ENCODE results near the gene FLYWCH1. TPM values are rescaled to one million over a fixed set of nuclear protein-coding genes. Genes with fewer than 3 reads are reported as not detected.

Gene FLYWCH1
- total and polyA plus RNA-seq, 7 donors: 6.9 to 51.5 (median 28.6) TPM

GRCh38 chr16:2959206-2959605 lies 47.5 kb downstream of the FLYWCH1 start:
- 15 to 65% methylated on average over 10 of the region's 10 CpGs for WGBS, 2 donors
- TF ChIP-seq POLR2AphosphoS5 (IDR thresholded peaks at IDR 0.05): no peak
- no peak for TF ChIP-seq CTCF (IDR thresholded peaks at IDR 0.05)
- TF ChIP-seq POLR2A (IDR thresholded peaks at IDR 0.05): no peak
- no peak for TF ChIP-seq EP300 (IDR thresholded peaks at IDR 0.05)

GRCh38 chr16:2960183-2961010 lies 48.7 kb downstream of the FLYWCH1 start:
- Histone ChIP-seq H3K27ac (no peak overlapping the region), H3K9me3 (no peaks in the 10 kb centered on the region), H3K27me3 (peaks cover 34 to 93% (median 80%) of the 10 kb centered on the region in 3 donors), H3K4me3 (no peak overlapping the region), H3K4me1 (peaks cover 0 to 29% (median 27%) of the 10 kb centered on the region in 4 donors), H3K36me3 (no peaks in the 10 kb centered on the region)
- no peak for DNase-seq
- intact Hi-C loops (cut with DNase I): no loop called here
- TF ChIP-seq POLR2AphosphoS5 (IDR thresholded peaks at IDR 0.05) (no peak), EP300 (IDR thresholded peaks at IDR 0.05) (no peak), CTCF (IDR thresholded peaks at IDR 0.05) (no peak), POLR2A (IDR thresholded peaks at IDR 0.05) (no peak)
- 39 to 70% methylated on average over 17 of the region's 17 CpGs for WGBS, 2 donors

More at GRCh38 chr16:2959206-2959605, 47.5 kb downstream of the FLYWCH1 start:
- Histone ChIP-seq H3K27me3 (peaks cover 23 to 92% (median 77%) of the 10 kb centered on the region in 3 donors), H3K4me1 (peaks cover 0 to 17% (median 16%) of the 10 kb centered on the region in 4 donors), H3K4me3 (no peak overlapping the region), H3K36me3 (no peaks in the 10 kb centered on the region), H3K27ac (no peak overlapping the region), H3K9me3 (no peaks in the 10 kb centered on the region)
- DNase-seq: no peak
- intact Hi-C loops (cut with DNase I): no loop called here

GRCh38 chr16:2962334-2963073 lies 50.8 kb downstream of the FLYWCH1 start:
- Histone ChIP-seq H3K27ac (no peak overlapping the region), H3K4me1 (peaks cover 0 to 42% (median 37%) of the 10 kb centered on the region in 4 donors), H3K4me3 (no peak overlapping the region), H3K9me3 (no peaks in the 10 kb centered on the region), H3K27me3 (peaks cover 56 to 93% (median 83%) of the 10 kb centered on the region in 3 donors), H3K36me3 (no peaks in the 10 kb centered on the region)
- no peak for DNase-seq
- intact Hi-C loops (cut with DNase I): no loop called here
- WGBS, 2 donors: 19 to 30% methylated on average over 28 of the region's 28 CpGs
- TF ChIP-seq EP300 (IDR thresholded peaks at IDR 0.05) (no peak), POLR2A (IDR thresholded peaks at IDR 0.05) (no peak), POLR2AphosphoS5 (IDR thresholded peaks at IDR 0.05) (no peak), CTCF (IDR thresholded peaks at IDR 0.05) (no peak)

GRCh38 chr16:2963074-2963722 lies 51.5 kb downstream of the FLYWCH1 start:
- Histone ChIP-seq H3K27me3 (peaks cover 62 to 93% (median 85%) of the 10 kb centered on the region in 3 donors), H3K36me3 (no peaks in the 10 kb centered on the region), H3K4me3 (peak overlapping the region in 2 of 4 donors; percentile 21 to 29), H3K9me3 (no peaks in the 10 kb centered on the region), H3K4me1 (peaks cover 0 to 48% (median 38%) of the 10 kb centered on the region in 4 donors), H3K27ac (no peak overlapping the region)
- DNase-seq: no peak
- WGBS, 2 donors: 2% methylated on average over 39 to 40 of the region's 40 CpGs
- TF ChIP-seq EP300 (IDR thresholded peaks at IDR 0.05): no peak
- no peak for TF ChIP-seq CTCF (IDR thresholded peaks at IDR 0.05)
- no peak for TF ChIP-seq POLR2A (IDR thresholded peaks at IDR 0.05)
- no peak for TF ChIP-seq POLR2AphosphoS5 (IDR thresholded peaks at IDR 0.05)
- intact Hi-C loops (cut with DNase I): no loop called here
